GM23248 (cell line): ENCODE measurements around the gene VGF. TPM values are rescaled to one million over a fixed set of nuclear protein-coding genes. Genes with fewer than 3 reads are reported as not detected.
"Not testable (repeated sequence)": the region's sequence is repeated elsewhere in the genome, so short reads cannot be mapped to it uniquely, and the experiment has no call there.

Source experiments
- DNase-seq: peaks from one replicate; pipeline ENCODE4 v3.0.0-alpha.2; 2015
- H2AFZ ChIP-seq: fragments of 200-600 bp; sonication (generic); 2 replicates; pipeline ENCODE4 v1.6.1; 2016; ENCODE audit warnings: antibody characterized with exemption
- H3F3A ChIP-seq: fragments of 200-600 bp; sonication (generic); 2 replicates; pipeline ENCODE4 v1.6.1; 2016; ENCODE audit warnings: mild to moderate bottlenecking, antibody characterized with exemption, mixed run types; ENCODE audit not compliant: insufficient read depth
- H3K27ac ChIP-seq: fragments of 200-600 bp; sonication (generic); 2 replicates; pipeline ENCODE4 v1.5.1; 2016; ENCODE audit warnings: mild to moderate bottlenecking
- H3K27me3 ChIP-seq: fragments of 200-600 bp; sonication (generic); replicated peaks from 2 replicates; pipeline ENCODE4 v1.6.1; 2016; ENCODE audit warnings: mild to moderate bottlenecking; ENCODE audit not compliant: insufficient read depth
- H3K36me3 ChIP-seq: fragments of 200-600 bp; sonication (generic); 2 replicates; pipeline ENCODE4 v1.6.1; 2016; ENCODE audit warnings: low read depth, mild to moderate bottlenecking
- H3K4me1 ChIP-seq: fragments of 200-600 bp; sonication (generic); 2 replicates; pipeline ENCODE4 v1.6.1; 2016; ENCODE audit warnings: mild to moderate bottlenecking; ENCODE audit not compliant: insufficient read depth
- H3K4me2 ChIP-seq: fragments of 200-600 bp; sonication (generic); one replicate; pipeline ENCODE4 v1.6.1; 2016; ENCODE audit warnings: mild to moderate bottlenecking; ENCODE audit not compliant: unreplicated experiment
- H3K4me3 ChIP-seq: fragments of 200-600 bp; sonication (generic); 2 replicates; pipeline ENCODE4 v1.5.1; 2016; ENCODE audit warnings: mild to moderate bottlenecking
- H3K79me2 ChIP-seq: fragments of 200-600 bp; sonication (generic); 2 replicates; pipeline ENCODE4 v1.6.1; 2016; ENCODE audit warnings: mild to moderate bottlenecking; ENCODE audit not compliant: insufficient read depth
- H3K9ac ChIP-seq: fragments of 200-600 bp; sonication (generic); 2 replicates; pipeline ENCODE4 v1.6.1; 2016; ENCODE audit warnings: mild to moderate bottlenecking
- H3K9me2 ChIP-seq: fragments of 200-600 bp; sonication (generic); 2 replicates; pipeline ENCODE4 v1.6.1; 2016; ENCODE audit warnings: mixed run types, mild to moderate bottlenecking, moderate library complexity; ENCODE audit not compliant: insufficient read depth
- H3K9me3 ChIP-seq: fragments of 200-600 bp; sonication (generic); one replicate; pipeline ENCODE4 v1.6.1; 2017; ENCODE audit warnings: low read depth
- H4K20me1 ChIP-seq: fragments of 200-600 bp; sonication (generic); 2 replicates; pipeline ENCODE4 v1.6.0; 2016; ENCODE audit not compliant: insufficient read depth
- EZH2 ChIP-seq: fragments of 200-600 bp; sonication (generic); IDR thresholded peaks from 2 replicates; pipeline ENCODE4 v1.6.1; 2018; ENCODE audit warnings: antibody characterized with exemption, mild to moderate bottlenecking; ENCODE audit not compliant: insufficient read depth, poor library complexity, severe bottlenecking
- EZH2phosphoT487 ChIP-seq: fragments of 200-600 bp; sonication (generic); IDR thresholded peaks from 2 replicates; pipeline ENCODE4 v1.6.1; 2018; ENCODE audit warnings: antibody characterized with exemption, moderate library complexity, mild to moderate bottlenecking, low read depth; ENCODE audit not compliant: insufficient read depth
- WGBS, 2 experiments: methylation state at CpG; one replicate each; pipeline ENCODE4 v1.1.6; 2015 to 2017; ENCODE audit warnings: low lambda C conversion rate in 2 of 2, low coverage in 1 of 2; ENCODE audit errors: missing lambda C conversion rate in 2 of 2; 5-methylcytosine and 5-hydroxymethylcytosine counted together
- in situ Hi-C: fragments of 300-500 bp; cut with MboI; formaldehyde crosslinking; loops from 2 replicates; pipeline ENCODE4 v1.15.0; 2020
- polyA plus RNA-seq: library from polyadenylated mRNA; unstranded; fragments of >200 nt; fragmentation: Nextera tagmentation; extraction: Ambion mirVana; gene quantifications from 2 replicates; pipeline ENCODE4 v1.2.1, GENCODE V29; 2016
- total RNA-seq: library from RNA; depleted of rRNA; stranded (reverse); fragments of >200 nt; shearing (Covaris generic); gene quantifications from 2 replicates; pipeline ENCODE4 v1.2.3, GENCODE V29; 2014

Gene VGF
- total and polyA plus RNA-seq, 2 experiments from 2014 or later, result not detected

- Histone ChIP-seq H3F3A (peaks cover 6% of the 10 kb centered on the region; the same call in 1 of the 2 replicates), H3K9me3 (no peaks in the 10 kb centered on the region), H4K20me1 (no peaks in the 10 kb centered on the region), H3K9ac (no peak overlapping the region), H3K4me2 (no peak overlapping the region), H3K4me3 (no peak overlapping the region), H3K27ac (no peak overlapping the region), H3K27me3 (peaks cover 26% of the 10 kb centered on the region; the same call in 1 of the 2 replicates), H3K36me3 (no peaks in the 10 kb centered on the region), H3K9me2 (no peaks in the 10 kb centered on the region), H3K79me2 (no peaks in the 10 kb centered on the region), H2AFZ (no peak overlapping the region), H3K4me1 (no peaks in the 10 kb centered on the region)
- no peak for DNase-seq
- in situ Hi-C loops, result no loop called here
- TF ChIP-seq EZH2phosphoT487, result no peak
- TF ChIP-seq EZH2, result no peak
- 79% methylated on average over 5 of the region's 5 CpGs for WGBS, 2 experiments
Measured at GRCh38 chr7:101202603-101202918, 37.2 kb upstream of the VGF start.

GRCh38 chr7:101201695-101202602, 36.6 kb upstream of the VGF start:
- H3K9me3 ChIP-seq, result no peaks in the 10 kb centered on the region
- H3K9ac ChIP-seq, result no peak overlapping the region
- H2AFZ ChIP-seq, result no peak overlapping the region

GRCh38 chr7:101200862-101201599, 35.7 kb upstream of the VGF start, which contains the start of gene MOGAT3:
MOGAT3 (minus strand) TSS chr7:101201036; CDS start chr7:101200854, 182 bp downstream.
- Histone ChIP-seq H3K4me3 (peak within 1 kb of the TSS; percentile 26; the same call in 1 of the 2 replicates), H3K27ac (no peak within 1 kb of the TSS), H3K9ac (no peak within 1 kb of the TSS), H3K9me3 (no peaks in the 10 kb centered on the region), H3K4me2 (peak within 1 kb of the TSS; percentile 31), H3K79me2 (no peaks in the 10 kb centered on the region), H3F3A (peaks cover 6% of the 10 kb centered on the region; the same call in 1 of the 2 replicates), H3K36me3 (no peaks in the 10 kb centered on the region), H3K27me3 (peaks cover 26% of the 10 kb centered on the region; the same call in 1 of the 2 replicates), H3K9me2 (no peaks in the 10 kb centered on the region), H2AFZ (no peak within 1 kb of the TSS), H4K20me1 (no peaks in the 10 kb centered on the region), H3K4me1 (no peaks in the 10 kb centered on the region)
- DNase-seq, result no peak
- WGBS, 2 experiments, result 28 to 29% methylated on average over 21 of the region's 21 CpGs
- in situ Hi-C loops, result no loop called here
- TF ChIP-seq EZH2 (peak; percentile 2), EZH2phosphoT487 (no peak)

More at GRCh38 chr7:101201695-101202602, 36.6 kb upstream of the VGF start:
- Histone ChIP-seq H3K79me2 (no peaks in the 10 kb centered on the region), H3K36me3 (no peaks in the 10 kb centered on the region), H3F3A (peaks cover 6% of the 10 kb centered on the region; the same call in 1 of the 2 replicates), H3K27me3 (peaks cover 26% of the 10 kb centered on the region; the same call in 1 of the 2 replicates), H3K4me3 (peak overlapping the region; percentile 26; the same call in 1 of the 2 replicates), H3K4me2 (peak overlapping the region; percentile 31), H3K27ac (no peak overlapping the region), H3K9me2 (no peaks in the 10 kb centered on the region), H4K20me1 (no peaks in the 10 kb centered on the region), H3K4me1 (no peaks in the 10 kb centered on the region)
- TF ChIP-seq EZH2 (peak; percentile 36), EZH2phosphoT487 (no peak)
- DNase-seq, result peak; percentile 28
- WGBS, 2 experiments, result 11% methylated on average over 68 to 72 of the region's 75 CpGs
- in situ Hi-C loops, result no loop called here

DNA sequence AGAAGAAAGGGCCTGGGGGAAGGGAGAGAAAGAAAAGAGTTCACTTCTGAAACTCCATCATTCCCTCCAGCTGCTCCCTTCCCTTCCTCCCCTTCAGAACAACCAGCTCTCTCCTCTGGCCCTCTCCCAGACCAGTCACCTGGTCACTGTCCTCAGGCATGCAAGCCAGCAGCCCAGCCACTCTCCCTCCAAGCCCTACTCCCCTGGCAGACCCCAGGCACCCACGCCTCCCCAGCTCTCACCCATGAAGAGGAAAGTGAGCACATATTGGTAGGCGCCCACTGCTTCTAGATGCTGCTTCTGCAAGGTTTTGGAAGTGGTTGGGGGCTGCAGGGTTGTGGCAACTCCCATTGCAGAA, 35.1 kb upstream of the VGF start:
- no peak overlapping the region for H3K4me2 ChIP-seq

DNA sequence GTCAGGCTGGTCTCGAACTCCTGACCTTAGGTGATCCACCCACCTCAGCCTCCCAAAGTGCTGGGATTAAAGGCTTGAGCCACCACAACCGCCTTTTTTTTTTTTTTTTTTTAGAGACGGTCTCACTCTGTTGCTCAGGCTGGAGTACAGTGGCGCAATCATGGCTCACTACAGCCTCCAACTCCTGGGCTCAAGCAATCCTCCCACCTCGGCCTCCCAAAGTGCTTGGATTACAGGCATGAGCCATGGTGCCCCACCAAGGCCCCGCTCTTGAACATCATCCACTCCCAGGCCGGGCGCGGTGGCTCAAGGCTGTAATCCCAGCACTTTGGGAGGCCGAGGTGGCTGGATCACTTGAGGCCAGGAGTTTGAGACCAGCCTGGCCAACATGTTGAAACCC, 34.2 kb upstream of the VGF start:
- H2AFZ ChIP-seq, in situ Hi-C loops, DNase-seq, H4K20me1 ChIP-seq, H3F3A ChIP-seq, H3K9me3 ChIP-seq, H3K4me3 ChIP-seq, H3K9ac ChIP-seq, H3K4me1 ChIP-seq, H3K79me2 ChIP-seq, H3K27ac ChIP-seq, H3K9me2 ChIP-seq, H3K36me3 ChIP-seq, H3K4me2 ChIP-seq: not testable (repeated sequence)
- 80 to 82% methylated on average over 10 of the region's 10 CpGs for WGBS, 2 experiments
- H3K27me3 ChIP-seq, result peaks cover 26% of the 10 kb centered on the region; the same call in 1 of the 2 replicates

More for the DNA sequence above, 35.1 kb upstream of the VGF start:
- Histone ChIP-seq H4K20me1 (no peaks in the 10 kb centered on the region), H3K4me3 (no peak overlapping the region), H2AFZ (no peak overlapping the region), H3K9me3 (no peaks in the 10 kb centered on the region), H3K27ac (no peak overlapping the region), H3K79me2 (no peaks in the 10 kb centered on the region), H3K9me2 (no peaks in the 10 kb centered on the region), H3K36me3 (no peaks in the 10 kb centered on the region), H3K4me1 (no peaks in the 10 kb centered on the region), H3F3A (peaks cover 5% of the 10 kb centered on the region; the same call in 1 of the 2 replicates), H3K27me3 (peaks cover 26% of the 10 kb centered on the region; the same call in 1 of the 2 replicates), H3K9ac (no peak overlapping the region)
- TF ChIP-seq EZH2phosphoT487 (no peak), EZH2 (no peak)
- DNase-seq, result no peak
- in situ Hi-C loops, result no loop called here
- WGBS, 2 experiments, result 65 to 67% methylated on average over 2 of the region's 2 CpGs
